Suprapubic skin (tissue), 4 donors: ENCODE data around the gene CD163.

Experiments
- CTCF ChIP-seq, 2 donors: fragments of 200-600 bp in 1 of 2; fragments of 450-650 bp in 1 of 2; sonication (generic) in 1 of 2; IDR thresholded peaks; one replicate each; pipeline ENCODE4 v1.5.1; 2016 to 2019; ENCODE audit warnings: antibody characterized with exemption in 2 of 2, mild to moderate bottlenecking in 1 of 2, moderate library complexity in 1 of 2
- POLR2A ChIP-seq, 2 donors: fragments of 450-650 bp; IDR thresholded peaks; one replicate each; pipeline ENCODE4 v1.6.1; 2017; ENCODE audit warnings: antibody characterized with exemption in 2 of 2, mild to moderate bottlenecking in 2 of 2, moderate library complexity in 2 of 2
- POLR2AphosphoS5 ChIP-seq, 3 donors: sonication (generic); formaldehyde crosslinking; IDR thresholded peaks; one replicate each; pipeline ENCODE4 v1.6.1; 2017; ENCODE audit warnings: antibody characterized with exemption in 3 of 3

GRCh38 chr12:7448099-7448498 is 55.5 kb downstream of the CD163 start:
- TF ChIP-seq CTCF (IDR thresholded peaks at IDR 0.05), result no peak
- TF ChIP-seq POLR2AphosphoS5 (IDR thresholded peaks at IDR 0.05), result no peak
- TF ChIP-seq POLR2A (IDR thresholded peaks at IDR 0.05), result no peak
